Muscle of leg (tissue), 16 donors: ENCODE measurements around the gene ARL10. TPM values are rescaled to one million over a fixed set of nuclear protein-coding genes. Genes with fewer than 3 reads are reported as not detected.

Experiments
- DNase-seq: peaks from one replicate; pipeline ENCODE4 v3.0.0; 2013
- H3K27ac ChIP-seq: one replicate; pipeline ENCODE4 v1.5.1; 2013; ENCODE audit warnings: mild to moderate bottlenecking, low read length, control low read depth
- H3K27me3 ChIP-seq: one replicate; pipeline ENCODE4 v1.6.1; 2013; ENCODE audit warnings: low read length; ENCODE audit not compliant: control insufficient read depth, insufficient read depth
- H3K36me3 ChIP-seq: one replicate; pipeline ENCODE4 v1.6.1; 2013; ENCODE audit warnings: low read length; ENCODE audit not compliant: control insufficient read depth, insufficient read depth
- H3K4me1 ChIP-seq: one replicate; pipeline ENCODE4 v1.6.1; 2013; ENCODE audit warnings: low read length; ENCODE audit not compliant: control insufficient read depth, insufficient read depth
- H3K4me3 ChIP-seq: one replicate; pipeline ENCODE4 v1.5.1; 2013; ENCODE audit warnings: low read length, control low read depth
- H3K9me3 ChIP-seq: replicated peaks from 2 replicates; pipeline ENCODE4 v1.6.1; 2013; ENCODE audit warnings: low read depth, low read length; ENCODE audit not compliant: control insufficient read depth
- WGBS: methylation state at CpG from one replicate; pipeline ENCODE4 v1.1.5; 2013; ENCODE audit warnings: missing lambda C conversion rate; ENCODE audit not compliant: insufficient coverage; 5-methylcytosine and 5-hydroxymethylcytosine counted together
- long read RNA-seq, 11 donors: transcript quantifications; one replicate each; lab custom pipeline, GENCODE V29; 2026
- polyA plus RNA-seq, 8 donors: library from polyadenylated mRNA; unstranded; fragments of 120-200 nt; gene quantifications; one replicate each; pipeline versions ENCODE4 v1.2.1 to v1.2.3, GENCODE V29; 2013; ENCODE audit warnings: inconsistent platforms in 1 of 8, low replicate concordance in 1 of 8; ENCODE audit not compliant: insufficient read length in 8 of 8, insufficient read depth in 1 of 8
- total RNA-seq: library from RNA; stranded (reverse); fragments of 120-200 nt; gene quantifications from one replicate; pipeline ENCODE4 v1.2.4, GENCODE V29; 2013

Gene ARL10
- total RNA-seq (9.1 TPM), polyA plus RNA-seq (10 to 100 TPM in 4 of 8 donors, 1 to 10 TPM in 4; 7.9 to 12.5 (median 9.9) TPM)
- long read RNA-seq, donor 1, partial matches to known transcripts, result 0 of 1 reads
- long read RNA-seq, donor 1, other reads (novel, unspliced or antisense), result 0 of 1 reads
- long read RNA-seq, donor 2, result 0 reads
- long read RNA-seq, donor 3, full-length matches to known transcripts, result 3 of 34 reads
- long read RNA-seq, donor 3, partial matches to known transcripts, result 26 of 34 reads
- long read RNA-seq, donor 3, other reads (novel, unspliced or antisense), result 5 of 34 reads
- long read RNA-seq, donor 4, result 0 reads
- long read RNA-seq, donor 5, full-length matches to known transcripts, result 2 of 8 reads
- long read RNA-seq, donor 5, partial matches to known transcripts, result 6 of 8 reads
- long read RNA-seq, donor 5, other reads (novel, unspliced or antisense), result 0 of 8 reads
- long read RNA-seq, donor 6, full-length matches to known transcripts, result 4 of 4 reads
- long read RNA-seq, donor 6, partial matches to known transcripts, result 0 of 4 reads
- long read RNA-seq, donor 6, other reads (novel, unspliced or antisense), result 0 of 4 reads
- long read RNA-seq, donor 7, result 0 reads
- long read RNA-seq, donor 8, partial matches to known transcripts, result 5 of 29 reads
- long read RNA-seq, donor 8, other reads (novel, unspliced or antisense), result 24 of 29 reads
- long read RNA-seq, donor 9, partial matches to known transcripts, result 57 of 57 reads
- long read RNA-seq, donor 9, other reads (novel, unspliced or antisense), result 0 of 57 reads
- long read RNA-seq, donor 10, partial matches to known transcripts, result 8 of 8 reads
- long read RNA-seq, donor 10, other reads (novel, unspliced or antisense), result 0 of 8 reads
- long read RNA-seq, donor 11, partial matches to known transcripts, result 52 of 52 reads
- long read RNA-seq, donor 11, other reads (novel, unspliced or antisense), result 0 of 52 reads

DNA sequence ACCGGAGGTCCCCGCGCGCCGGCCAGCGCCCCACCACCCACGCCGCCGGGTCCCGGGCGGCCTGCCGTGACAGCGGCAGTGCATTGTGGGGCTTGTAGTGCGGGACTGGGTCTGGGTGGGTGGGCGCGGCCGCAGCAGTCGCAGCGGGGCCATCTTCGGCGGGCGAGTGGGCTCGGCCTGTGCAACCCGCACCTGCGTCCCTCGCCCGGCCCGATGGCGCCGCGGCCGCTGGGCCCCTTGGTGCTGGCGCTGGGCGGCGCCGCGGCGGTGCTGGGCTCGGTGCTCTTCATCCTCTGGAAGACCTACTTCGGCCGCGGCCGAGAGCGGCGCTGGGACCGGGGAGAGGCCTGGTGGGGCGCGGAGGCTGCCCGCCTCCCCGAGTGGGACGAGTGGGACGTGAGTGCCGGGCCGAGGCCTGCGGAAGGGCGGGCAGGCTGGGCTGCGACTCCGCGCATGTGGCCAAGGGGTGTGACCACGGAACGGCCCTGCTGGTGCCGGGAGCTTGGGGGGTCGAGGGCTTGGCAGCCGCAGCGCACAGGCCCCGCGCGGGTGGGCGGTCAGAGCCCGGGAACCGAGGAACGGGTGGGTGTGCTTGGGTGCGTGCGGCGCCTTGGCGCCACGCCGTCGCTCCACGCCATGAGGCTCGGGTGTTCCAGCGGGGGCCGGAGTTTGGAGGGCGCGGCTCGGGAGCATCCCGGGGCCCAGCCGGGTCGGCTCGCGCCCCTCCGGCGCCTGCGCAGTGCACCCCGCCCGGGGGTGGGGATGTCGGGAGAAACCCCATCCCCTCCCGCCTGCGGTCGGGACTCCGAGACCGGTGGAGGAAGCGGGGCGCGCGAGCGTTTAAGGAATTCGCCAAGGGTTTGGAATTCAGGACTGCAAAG, at the start of gene ARL10:
Gene ARL10, plus strand, starts transcription at position 137 of the 881 bp plus-strand sequence. Its CDS starts 77 bp downstream, at position 214.
- H3K27ac ChIP-seq, result no peak within 1 kb of the TSS
- peak; percentile 69 for DNase-seq
- H3K36me3 ChIP-seq, result peaks cover 35% of the 10 kb centered on the region
- WGBS, result under 1% methylated on average over 107 of the region's 108 CpGs
- no peaks in the 10 kb centered on the region for H3K27me3 ChIP-seq
- no peaks in the 10 kb centered on the region for H3K9me3 ChIP-seq
- H3K4me3 ChIP-seq, result peak within 1 kb of the TSS; percentile 53
- H3K4me1 ChIP-seq, result peaks cover 18% of the 10 kb centered on the region

GRCh38 chr5:176317534-176318374, 47.5 kb upstream of the ARL10 start:
- Histone ChIP-seq H3K36me3 (peaks cover 16% of the 10 kb centered on the region), H3K27me3 (no peaks in the 10 kb centered on the region), H3K9me3 (no peaks in the 10 kb centered on the region), H3K4me1 (no peaks in the 10 kb centered on the region), H3K4me3 (no peak overlapping the region), H3K27ac (no peak overlapping the region)
- DNase-seq, result no peak
- WGBS, result 93% methylated on average over 3 of the region's 7 CpGs

DNA sequence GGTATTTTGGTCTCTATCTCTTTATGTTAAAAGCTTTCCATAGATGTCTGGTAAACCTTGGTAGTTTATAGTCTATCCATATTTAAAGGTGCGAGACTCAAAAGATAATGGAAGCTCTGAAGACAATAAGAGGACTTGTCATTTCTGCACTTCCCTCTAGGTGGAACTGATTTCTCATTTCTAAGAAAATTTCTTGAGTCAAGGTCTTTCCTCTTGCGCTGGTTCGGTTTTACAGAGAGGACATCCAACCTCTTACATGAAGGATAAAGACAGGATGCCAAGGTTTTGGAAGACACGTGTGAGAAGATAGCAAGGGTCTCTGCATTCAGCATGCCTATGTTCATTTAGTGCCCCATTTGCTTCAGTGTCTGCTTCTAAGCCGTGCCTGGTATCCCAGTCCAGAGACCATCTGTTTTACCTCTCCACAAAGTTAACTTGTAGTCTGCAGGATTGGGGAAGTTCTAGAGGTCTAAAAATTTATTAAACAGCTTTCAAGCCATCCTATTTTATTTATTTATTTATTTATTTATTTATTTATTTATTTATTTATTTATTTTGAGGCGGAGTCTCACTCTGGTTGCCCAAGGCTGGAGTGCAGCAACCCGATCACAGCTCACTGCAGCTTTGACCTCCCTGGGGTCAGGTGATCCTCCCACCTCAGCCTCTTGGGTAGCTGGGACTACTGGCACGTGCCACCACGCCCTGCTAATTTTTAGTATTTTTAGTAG, 45.3 kb upstream of the ARL10 start:
- Histone ChIP-seq H3K4me3 (no peak overlapping the region), H3K9me3 (no peaks in the 10 kb centered on the region), H3K4me1 (no peaks in the 10 kb centered on the region), H3K27ac (no peak overlapping the region), H3K36me3 (peaks cover 19% of the 10 kb centered on the region), H3K27me3 (no peaks in the 10 kb centered on the region)
- peak; percentile 3 for DNase-seq
- WGBS, result 100% methylated on average over 1 of the region's 9 CpGs

- no CpG with 5 or more reads among the region's 3 CpGs for WGBS
- Histone ChIP-seq H3K4me3 (no peak overlapping the region), H3K4me1 (no peaks in the 10 kb centered on the region), H3K27me3 (no peaks in the 10 kb centered on the region), H3K9me3 (no peaks in the 10 kb centered on the region), H3K27ac (no peak overlapping the region), H3K36me3 (peaks cover 20% of the 10 kb centered on the region)
- DNase-seq, result no peak
Observed at GRCh38 chr5:176320577-176320976, 44.7 kb upstream of the ARL10 start.

DNA sequence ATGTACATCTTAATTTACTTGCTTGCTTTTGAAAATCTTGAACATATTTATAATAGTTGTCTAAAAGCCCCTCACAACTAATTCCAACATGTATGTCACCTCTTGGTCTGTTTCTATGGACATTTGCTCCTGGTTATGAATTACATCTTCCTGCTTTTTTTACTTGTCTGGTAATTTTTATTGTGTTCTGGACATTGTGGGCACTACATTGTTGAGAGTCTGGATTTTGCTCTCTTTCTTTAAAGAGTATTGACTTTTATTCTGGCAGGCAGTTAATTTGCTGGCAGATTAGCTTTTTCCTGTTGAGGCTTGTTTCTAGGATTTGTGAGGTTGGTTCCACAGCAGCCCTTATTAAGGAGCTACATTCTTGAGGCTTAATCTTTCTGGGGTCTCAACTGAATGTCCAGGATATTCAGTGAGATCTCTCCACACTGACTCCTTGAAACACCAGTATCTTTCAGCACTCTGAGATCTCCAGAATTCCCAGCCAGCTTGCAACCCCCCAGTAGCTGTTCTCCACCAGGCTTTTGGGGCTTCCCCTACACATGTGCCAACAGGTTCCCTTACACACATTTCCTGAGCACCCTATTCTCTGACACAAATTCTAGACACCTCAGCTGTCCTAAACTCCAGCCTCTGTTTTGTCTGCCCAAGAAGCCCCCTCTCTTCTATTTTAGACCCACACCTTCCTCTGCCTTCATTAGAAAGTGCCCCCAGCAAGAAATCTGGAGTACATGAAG, 31.1 kb upstream of the ARL10 start:
- peaks cover 19% of the 10 kb centered on the region for H3K36me3 ChIP-seq
- DNase-seq, result no peak
- H3K4me1 ChIP-seq, result no peaks in the 10 kb centered on the region
- H3K27me3 ChIP-seq, result no peaks in the 10 kb centered on the region
- H3K27ac ChIP-seq, result no peak overlapping the region
- no peak overlapping the region for H3K4me3 ChIP-seq
- peaks cover 2% of the 10 kb centered on the region for H3K9me3 ChIP-seq

DNA sequence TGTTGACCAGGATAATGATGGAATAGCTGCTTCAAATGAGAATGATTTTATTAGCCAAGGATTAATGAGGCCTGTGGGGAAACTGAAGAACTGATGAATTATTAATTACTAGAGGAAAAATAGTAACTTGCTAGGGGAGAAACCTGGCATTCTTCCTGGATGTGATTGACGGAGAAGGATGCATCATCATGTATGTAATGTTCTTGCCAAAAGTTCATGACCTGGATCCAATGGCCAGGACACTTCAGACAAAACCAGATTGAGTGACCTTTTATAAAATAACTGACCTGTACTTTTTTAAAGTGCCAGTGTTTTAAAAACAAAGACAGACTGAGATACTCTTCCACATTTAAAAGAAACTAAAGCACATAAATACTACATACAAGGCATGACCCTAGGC, 27.4 kb upstream of the ARL10 start:
- WGBS, result 80% methylated on average over 1 of the region's 1 CpG
- Histone ChIP-seq H3K27ac (no peak overlapping the region), H3K36me3 (peaks cover 19% of the 10 kb centered on the region), H3K4me1 (no peaks in the 10 kb centered on the region), H3K9me3 (peaks cover 2% of the 10 kb centered on the region), H3K27me3 (no peaks in the 10 kb centered on the region), H3K4me3 (no peak overlapping the region)
- DNase-seq, result no peak

DNA sequence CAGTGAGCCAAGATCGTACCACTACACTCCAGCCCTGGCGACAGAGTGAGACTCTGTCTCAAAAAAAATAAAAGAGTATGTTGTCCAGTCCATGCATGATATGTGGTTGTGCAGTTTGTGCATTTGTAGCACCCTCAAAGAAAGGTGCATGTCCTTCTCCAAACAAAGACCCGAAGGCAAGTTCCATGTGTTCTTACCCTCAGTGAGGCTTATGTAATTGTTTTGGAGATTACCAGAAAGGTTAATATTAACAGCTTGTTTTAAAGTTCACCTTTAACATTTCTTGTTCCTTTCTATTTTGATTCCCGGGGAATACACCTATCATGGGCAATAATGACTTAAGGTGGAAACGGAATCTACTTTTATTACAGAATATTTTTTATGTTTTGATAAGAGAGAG, 26.0 kb upstream of the ARL10 start:
- Histone ChIP-seq H3K36me3 (peaks cover 19% of the 10 kb centered on the region), H3K27me3 (no peaks in the 10 kb centered on the region), H3K9me3 (peaks cover 2% of the 10 kb centered on the region), H3K27ac (no peak overlapping the region), H3K4me1 (no peaks in the 10 kb centered on the region), H3K4me3 (no peak overlapping the region)
- no CpG with 5 or more reads among the region's 5 CpGs for WGBS
- DNase-seq, result no peak

- DNase-seq, result no peak
- H3K36me3 ChIP-seq, result peaks cover 26% of the 10 kb centered on the region
- H3K4me3 ChIP-seq, result no peak overlapping the region
- no peaks in the 10 kb centered on the region for H3K4me1 ChIP-seq
- 85% methylated on average over 2 of the region's 2 CpGs for WGBS
- no peaks in the 10 kb centered on the region for H3K27me3 ChIP-seq
- no peak overlapping the region for H3K27ac ChIP-seq
- no peaks in the 10 kb centered on the region for H3K9me3 ChIP-seq
Observed at GRCh38 chr5:176341325-176342157, 23.7 kb upstream of the ARL10 start.
